22Rv1 (cell line): ENCODE measurements around the gene NPR1.

Experiments
- H3K27ac ChIP-seq: fragments of 450-650 bp; 2 replicates; pipeline ENCODE4 v1.5.1; 2017
- ZFX ChIP-seq: fragments of 450-650 bp; IDR thresholded peaks from 2 replicates; pipeline ENCODE4 v1.6.1; 2017; ENCODE audit warnings: antibody characterized with exemption, borderline replicate concordance
- TF ChIP-seq, protein P1 (sequence below): fragments of 450-650 bp; IDR thresholded peaks from 2 replicates; pipeline ENCODE4 v1.5.1; 2017; ENCODE audit warnings: mild to moderate bottlenecking

The NPR1 gene

DNA sequence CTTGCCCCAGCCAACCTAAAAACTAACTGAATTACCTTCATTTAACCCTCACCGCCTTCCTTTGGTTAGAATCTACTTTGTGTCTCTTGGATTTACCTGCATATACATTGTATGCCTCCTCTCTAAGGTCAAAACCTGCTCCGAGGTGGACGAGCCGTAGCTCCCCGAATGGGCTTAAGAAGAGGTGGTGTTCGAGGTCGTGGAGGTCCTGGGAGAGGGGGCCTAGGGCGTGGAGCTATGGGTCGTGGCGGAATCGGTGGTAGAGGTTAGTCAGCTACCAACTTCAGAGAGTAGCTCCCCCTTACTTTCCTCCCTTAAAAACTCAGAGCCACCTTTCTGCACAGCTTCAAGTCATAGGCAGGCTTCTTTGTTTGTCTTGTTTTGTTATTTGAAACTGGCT is 35.4 kb upstream of the NPR1 start:
- H3K27ac ChIP-seq, result no peak overlapping the region
- no peak for TF ChIP-seq ZFX
- TF ChIP-seq, protein P1, sequence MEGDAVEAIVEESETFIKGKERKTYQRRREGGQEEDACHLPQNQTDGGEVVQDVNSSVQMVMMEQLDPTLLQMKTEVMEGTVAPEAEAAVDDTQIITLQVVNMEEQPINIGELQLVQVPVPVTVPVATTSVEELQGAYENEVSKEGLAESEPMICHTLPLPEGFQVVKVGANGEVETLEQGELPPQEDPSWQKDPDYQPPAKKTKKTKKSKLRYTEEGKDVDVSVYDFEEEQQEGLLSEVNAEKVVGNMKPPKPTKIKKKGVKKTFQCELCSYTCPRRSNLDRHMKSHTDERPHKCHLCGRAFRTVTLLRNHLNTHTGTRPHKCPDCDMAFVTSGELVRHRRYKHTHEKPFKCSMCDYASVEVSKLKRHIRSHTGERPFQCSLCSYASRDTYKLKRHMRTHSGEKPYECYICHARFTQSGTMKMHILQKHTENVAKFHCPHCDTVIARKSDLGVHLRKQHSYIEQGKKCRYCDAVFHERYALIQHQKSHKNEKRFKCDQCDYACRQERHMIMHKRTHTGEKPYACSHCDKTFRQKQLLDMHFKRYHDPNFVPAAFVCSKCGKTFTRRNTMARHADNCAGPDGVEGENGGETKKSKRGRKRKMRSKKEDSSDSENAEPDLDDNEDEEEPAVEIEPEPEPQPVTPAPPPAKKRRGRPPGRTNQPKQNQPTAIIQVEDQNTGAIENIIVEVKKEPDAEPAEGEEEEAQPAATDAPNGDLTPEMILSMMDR, result no peak

DNA sequence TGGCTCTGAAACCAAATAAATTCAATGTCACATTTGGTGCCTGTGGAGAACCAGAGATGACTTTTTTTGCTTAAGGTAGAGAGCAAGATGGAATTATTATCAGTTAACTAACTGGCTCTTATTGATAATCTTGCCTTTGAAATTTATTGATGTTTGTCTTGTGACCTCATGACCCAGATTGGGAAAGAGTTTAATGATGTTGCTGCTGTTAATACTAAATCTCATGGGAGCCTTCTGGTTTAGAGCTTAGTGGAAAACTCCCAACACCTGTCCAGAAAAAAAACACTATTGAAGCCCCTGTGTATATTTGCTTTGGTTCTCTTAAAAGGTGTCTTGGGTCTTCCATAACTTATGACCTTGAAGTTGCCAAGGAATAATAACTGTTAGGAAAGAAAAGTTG is 34.7 kb upstream of the NPR1 start:
- no peak overlapping the region for H3K27ac ChIP-seq
- TF ChIP-seq, protein P1, result no peak
- TF ChIP-seq ZFX, result no peak

DNA sequence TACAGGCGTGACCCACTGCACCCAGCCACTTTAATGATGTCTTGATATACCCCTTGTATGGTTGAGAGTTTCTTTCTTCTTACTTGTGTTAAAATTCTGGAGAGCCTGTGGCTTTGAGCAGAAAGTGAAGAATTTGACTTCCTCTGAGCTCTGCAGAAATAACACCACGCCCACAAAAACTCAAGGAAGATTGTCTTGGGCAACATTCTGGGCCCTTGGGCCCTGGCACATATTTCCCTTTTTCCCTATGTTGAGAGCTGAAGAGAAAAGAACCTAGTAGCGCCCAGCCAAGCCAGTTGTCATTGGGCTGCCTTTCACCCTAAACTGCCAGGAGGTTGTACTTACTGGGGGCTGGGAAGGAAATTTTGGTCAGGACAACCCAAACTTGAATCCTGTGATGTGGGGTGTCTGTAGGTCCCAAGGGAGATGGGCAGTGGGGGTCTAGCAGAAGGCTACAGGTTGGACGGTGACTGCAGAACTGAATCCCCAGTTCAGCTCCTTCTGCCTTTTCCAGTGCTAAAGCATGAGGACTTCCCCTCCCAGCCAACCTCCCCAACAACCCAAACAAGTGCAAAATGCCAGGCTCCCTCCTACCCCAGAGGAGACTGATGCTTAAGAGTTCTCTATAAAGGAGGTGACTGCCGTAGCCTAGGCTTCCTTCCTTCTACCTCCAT is 31.7 kb upstream of the NPR1 start:
- no peak for TF ChIP-seq ZFX
- TF ChIP-seq, protein P1, result no peak
- H3K27ac ChIP-seq, result peak overlapping the region; percentile 22; the same call in 1 of the 2 replicates

DNA sequence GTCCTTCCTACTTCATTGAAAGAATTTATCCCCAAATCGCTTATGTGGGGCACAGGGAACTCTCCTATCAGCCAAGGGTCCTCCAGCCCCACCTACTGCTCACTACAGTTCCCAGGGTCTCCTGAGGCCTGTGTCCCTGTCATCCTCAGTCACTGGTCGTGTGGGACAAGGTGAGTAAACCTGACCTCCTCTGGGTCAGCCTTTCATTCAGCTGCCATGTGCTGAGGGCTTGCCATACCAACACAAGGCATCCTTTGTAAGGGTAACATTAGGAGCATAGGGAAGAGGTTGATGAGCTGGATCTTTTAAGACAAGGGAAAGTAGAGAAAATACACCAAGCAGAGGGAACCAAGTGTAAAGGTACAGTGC is 31.2 kb upstream of the NPR1 start:
- TF ChIP-seq ZFX, result no peak
- TF ChIP-seq, protein P1, result no peak
- H3K27ac ChIP-seq, result peak overlapping the region; percentile 22; the same call in 1 of the 2 replicates

DNA sequence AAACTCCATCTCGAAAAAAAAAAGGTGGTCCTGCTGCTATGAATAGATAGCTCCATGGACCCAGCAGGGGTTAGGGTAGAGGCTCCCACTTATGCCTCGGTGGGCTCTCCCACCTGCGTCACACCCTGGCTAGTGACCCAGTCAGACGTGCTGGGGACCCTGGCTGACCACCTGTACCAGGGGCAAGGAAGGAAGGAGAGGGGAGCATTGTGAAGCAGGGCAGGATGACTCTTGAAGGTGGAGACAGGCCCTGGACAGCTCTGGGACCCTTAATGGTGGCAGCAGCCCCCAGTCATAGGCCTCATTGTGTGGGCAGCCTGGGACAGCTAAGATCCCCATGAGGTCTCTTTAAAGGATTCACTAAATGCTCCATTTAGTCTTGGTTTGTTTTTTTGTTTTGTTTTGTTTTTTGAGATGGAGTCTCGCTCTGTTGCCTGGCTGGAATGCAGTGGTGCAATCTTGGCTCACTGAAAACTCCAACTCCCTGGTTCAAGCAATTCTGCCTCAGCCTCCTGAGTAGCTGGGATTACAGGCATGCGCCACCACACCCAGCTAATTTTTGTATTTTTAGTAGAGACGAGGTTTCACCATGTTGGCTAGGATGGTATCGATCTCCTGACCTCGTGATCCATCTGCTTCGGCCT is 30.4 kb upstream of the NPR1 start:
- peak overlapping the region; percentile 7; the same call in 1 of the 2 replicates for H3K27ac ChIP-seq
- TF ChIP-seq ZFX, result no peak
- TF ChIP-seq, protein P1, result 0 out of 2 replicates have a peak, but pooled peaks have one; percentile 3

GRCh38 chr1:153649137-153649862 is 29.2 kb upstream of the NPR1 start:
- TF ChIP-seq, protein P1, result no peak
- TF ChIP-seq ZFX, result no peak
- H3K27ac ChIP-seq, result no peak overlapping the region

DNA sequence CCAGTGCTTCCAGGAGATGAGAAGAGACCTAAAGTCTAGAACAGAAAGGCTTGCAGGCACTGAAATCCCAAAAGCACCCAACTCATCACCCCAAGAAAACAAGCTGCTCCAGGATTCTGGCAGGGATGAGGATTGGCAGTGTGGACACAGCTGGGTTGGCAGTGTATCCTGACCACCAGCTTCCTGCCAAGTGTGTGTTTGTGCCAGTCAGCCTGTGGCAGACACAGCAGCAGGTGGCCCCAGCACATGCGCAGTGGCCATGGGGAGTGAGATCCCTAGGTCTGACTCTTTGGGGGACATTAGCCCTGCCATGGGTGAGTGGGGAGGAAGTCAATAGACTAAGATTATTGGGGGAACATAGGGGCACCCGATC is 28.6 kb upstream of the NPR1 start:
- TF ChIP-seq, protein P1, result no peak
- TF ChIP-seq ZFX, result no peak
- H3K27ac ChIP-seq, result no peak overlapping the region
